Endothelial cell of umbilical vein (primary cell): ENCODE data around the gene MACROD2. TPM values are rescaled to one million over a fixed set of nuclear protein-coding genes. Genes with fewer than 3 reads are reported as not detected.

ENCODE experiments used
- BruUV-seq: library from RNA; stranded (reverse); fragments of 400-500 nt; replicated peaks from 2 replicates; lab custom pipeline; 2021; lab: Mats Ljungman, UMichigan
- CTCF ChIA-PET: fragments of 300-600, 350-600 bp; sonication (Branson Sonifier 250); formaldehyde crosslinking; loops from one replicate; lab custom pipeline; 2021; ENCODE audit warnings: antibody characterized with exemption, inconsistent platforms; lab: Charles Lee
- POLR2A ChIA-PET: fragments of 300-600, 350-600 bp; sonication (Branson Sonifier 250); formaldehyde crosslinking; loops from one replicate; lab custom pipeline; 2021; ENCODE audit warnings: antibody characterized with exemption, inconsistent platforms; lab: Charles Lee
- DNase-seq: peaks from one replicate; pipeline ENCODE4 v3.0.0-alpha.2; 2011; ENCODE audit warnings: low read depth, low spot score
- FAIRE-seq: peaks from 2 replicates; lab custom pipeline; 2011; peaks lifted over from hg19 to GRCh38; lab: Jason Lieb, UNC
- H2AFZ ChIP-seq: 2 replicates; pipeline ENCODE4 v1.6.0; 2012; ENCODE audit warnings: low read depth, low read length, control low read depth, inconsistent platforms
- H3K27ac ChIP-seq: 2 replicates; pipeline ENCODE4 v1.5.1; 2011; ENCODE audit warnings: low read depth, mild to moderate bottlenecking, control low read depth, low read length, moderate library complexity; ENCODE audit not compliant: insufficient read depth
- H3K27me3 ChIP-seq, 2 experiments: 2 replicates each; pipeline versions ENCODE4 v1.6.0 to v1.6.1; 2011; ENCODE audit warnings: low read length in 2 of 2, mixed read lengths in 1 of 2; ENCODE audit not compliant: control insufficient read depth in 2 of 2, insufficient read depth in 2 of 2
- H3K36me3 ChIP-seq, 2 experiments: 2 replicates in 1 of 2; 3 replicates in 1 of 2; pipeline ENCODE4 v1.5.1; 2011; ENCODE audit warnings: low read length in 2 of 2, mild to moderate bottlenecking in 1 of 2, moderate library complexity in 1 of 2; ENCODE audit not compliant: control insufficient read depth in 2 of 2, insufficient read depth in 2 of 2; ENCODE audit errors: extremely low read depth in 1 of 2
- H3K4me1 ChIP-seq: 3 replicates; pipeline ENCODE4 v1.5.1; 2011; ENCODE audit warnings: mild to moderate bottlenecking, low read length; ENCODE audit not compliant: control insufficient read depth, insufficient read depth; ENCODE audit errors: extremely low read depth
- H3K4me2 ChIP-seq: 2 replicates; pipeline ENCODE4 v1.6.1; 2011; ENCODE audit warnings: low read length, control low read depth, mixed read lengths; ENCODE audit not compliant: insufficient read depth
- H3K4me3 ChIP-seq, 3 experiments: fragments of 200-600 bp in 1 of 3; sonication (generic), shearing (Covaris generic) in 1 of 3; replicated peaks in 1 of 3; 2 replicates each; pipeline ENCODE4 v1.5.1; 2011 to 2016; ENCODE audit warnings: control low read depth in 3 of 3, low read length in 3 of 3, mild to moderate bottlenecking in 2 of 3, inconsistent platforms in 1 of 3, low read depth in 1 of 3, moderate library complexity in 1 of 3; ENCODE audit not compliant: insufficient read depth in 1 of 3
- H3K79me2 ChIP-seq: 2 replicates; pipeline ENCODE4 v1.6.0; 2012; ENCODE audit warnings: low read length, inconsistent platforms; ENCODE audit not compliant: control insufficient read depth, insufficient read depth
- H3K9ac ChIP-seq: replicated peaks from 2 replicates; pipeline ENCODE3; 2011; ENCODE audit warnings: low read length, control low read depth; ENCODE audit not compliant: insufficient read depth; ENCODE audit errors: extremely low read depth
- H3K9me1 ChIP-seq: replicated peaks from 3 replicates; pipeline ENCODE4 v1.6.0; 2011; ENCODE audit warnings: mild to moderate bottlenecking, low read length; ENCODE audit not compliant: control insufficient read depth, insufficient read depth; ENCODE audit errors: extremely low read depth
- H3K9me3 ChIP-seq: replicated peaks from 2 replicates; pipeline ENCODE4 v1.5.1; 2012; ENCODE audit warnings: low read length, inconsistent platforms; ENCODE audit not compliant: control insufficient read depth, insufficient read depth
- H4K20me1 ChIP-seq: replicated peaks from 2 replicates; pipeline ENCODE3; 2011; ENCODE audit warnings: mild to moderate bottlenecking, low read length; ENCODE audit not compliant: control insufficient read depth, insufficient read depth; ENCODE audit errors: extremely low read depth
- CTCF ChIP-seq, 2 donors: IDR thresholded peaks; 1 replicate in 1 of 2; 2 replicates in 1 of 2; pipeline ENCODE4 v1.5.1; 2011; ENCODE audit warnings: low read length in 2 of 2, mild to moderate bottlenecking in 2 of 2, moderate library complexity in 2 of 2, control low read depth in 1 of 2, inconsistent platforms in 1 of 2, low read depth in 1 of 2; ENCODE audit not compliant: insufficient read depth in 1 of 2; ENCODE audit errors: extremely low read depth in 1 of 2
- EZH2 ChIP-seq: IDR thresholded peaks from 2 replicates; pipeline ENCODE4 v1.6.1; 2012; ENCODE audit warnings: borderline replicate concordance, low read depth, mild to moderate bottlenecking, moderate library complexity, low read length, inconsistent platforms; ENCODE audit not compliant: severe bottlenecking
- FOS ChIP-seq: IDR thresholded peaks from 2 replicates; pipeline ENCODE4 v1.6.1; 2011; ENCODE audit warnings: mild to moderate bottlenecking, low read length, moderate library complexity, borderline replicate concordance; ENCODE audit not compliant: insufficient read depth
- GATA2 ChIP-seq: IDR thresholded peaks from 2 replicates; pipeline ENCODE4 v1.7.0; 2011; ENCODE audit warnings: low read depth, mild to moderate bottlenecking, moderate library complexity, mixed read lengths, low read length; ENCODE audit not compliant: insufficient read length, insufficient read depth
- JUN ChIP-seq: IDR thresholded peaks from 2 replicates; pipeline ENCODE4 v1.6.1; 2011; ENCODE audit warnings: borderline replicate concordance, low read depth; ENCODE audit not compliant: insufficient read length, insufficient read depth
- MAX ChIP-seq: IDR thresholded peaks from 2 replicates; pipeline ENCODE4 v1.6.1; 2011; ENCODE audit not compliant: insufficient read depth, insufficient read length
- MYC ChIP-seq: IDR thresholded peaks from one replicate; pipeline ENCODE4 v1.6.1; 2011; ENCODE audit warnings: mild to moderate bottlenecking, low read depth, low read length
- POLR2A ChIP-seq: IDR thresholded peaks from 2 replicates; pipeline ENCODE4 v1.6.1; 2012; ENCODE audit warnings: low read depth, mild to moderate bottlenecking, control low read depth, low read length
- POLR2AphosphoS5 ChIP-seq: IDR thresholded peaks from 2 replicates; pipeline ENCODE4 v1.6.1; 2012; ENCODE audit warnings: low read depth, mild to moderate bottlenecking, control low read depth, low read length, moderate library complexity; ENCODE audit not compliant: insufficient read depth
- dilution Hi-C: fragments of 300-500 bp; cut with MboI; formaldehyde crosslinking; loops from one replicate; pipeline ENCODE4 v1.15.0; 2019; ENCODE audit warnings: low sequenced_read_pairs; ENCODE audit not compliant: extremely low pct_ligation_motif_present
- intact Hi-C: fragments of 100-400 bp; cut with micrococcal nuclease; formaldehyde crosslinking; loops from one replicate; pipeline ENCODE4 v1.10.0; 2022
- polyA plus RNA-seq, 4 experiments: library from polyadenylated mRNA; depleted of rRNA in 3 of 4; stranded (reverse) in 3 of 4; unstranded in 1 of 4; fragments of >200 nt; gene quantifications; 2 replicates each; pipeline versions ENCODE4 v1.2.1 to v1.2.3, GENCODE V29; 2011 to 2012; ENCODE audit warnings: missing spikeins in 1 of 4
- total RNA-seq: library from RNA; stranded (reverse); gene quantifications from 2 replicates; pipeline ENCODE4 v1.2.3, GENCODE V29; 2021

The MACROD2 gene
- total and polyA plus RNA-seq, 2 donors (not counting 3 experiments of a cell fraction or from before 2014, with no cell fraction given), result 0.11 to 0.73 TPM

- DNase-seq, result no peak
- Histone ChIP-seq H3K27ac (no peak overlapping the region), H3K4me3 (no peak overlapping the region), H2AFZ (no peak overlapping the region), H3K9me3 (no peaks in the 10 kb centered on the region), H3K4me2 (no peak overlapping the region), H4K20me1 (no peaks in the 10 kb centered on the region), H3K79me2 (no peaks in the 10 kb centered on the region), H3K36me3 (no peaks in the 10 kb centered on the region), H3K9ac (no peak overlapping the region), H3K4me1 (peaks cover 10% of the 10 kb centered on the region), H3K27me3 (no peaks in the 10 kb centered on the region), H3K9me1 (no peaks in the 10 kb centered on the region)
- intact Hi-C loops (no loop called here), dilution Hi-C loops (no loop called here)
- FAIRE-seq, result no peak
- CTCF ChIA-PET, result no interaction called here
- TF ChIP-seq MAX (no peak), POLR2AphosphoS5 (no peak), GATA2 (no peak), EZH2 (no peak), FOS (no peak), POLR2A (no peak), JUN (no peak), CTCF (IDR thresholded peaks at IDR 0.05; ENCODE audit: extremely low read depth in 1 of 2, insufficient read depth in 1 of 2, low read depth in 1 of 2, low read length in 2 of 2) (no peak), MYC (no peak)
- POLR2A ChIA-PET, result no interaction called here
- BruUV-seq, result no TSS peak
These were observed 883.3 kb downstream of the MACROD2 start for GRCh38 chr20:14878676-14879019.
